Stimulated activated naive CD4-positive, alpha-beta T cell (primary cell): ENCODE results near the gene LIN37.

Experiments
- DNase-seq, 6 experiments: peaks; one replicate each; lab custom pipeline; 2025; lab: John Stamatoyannopoulos, UW

Gene LIN37

GRCh38 chr19:35734889-35735288 is 13.5 kb upstream of the LIN37 start:
- DNase-seq: no peak

- peak in 3 of 6 experiments; percentile 23 to 28 (median 27) for DNase-seq
These were observed 11.2 kb upstream of the LIN37 start for GRCh38 chr19:35736913-35737886.

GRCh38 chr19:35738021-35738886 is 10.1 kb upstream of the LIN37 start:
- DNase-seq: no peak

DNA sequence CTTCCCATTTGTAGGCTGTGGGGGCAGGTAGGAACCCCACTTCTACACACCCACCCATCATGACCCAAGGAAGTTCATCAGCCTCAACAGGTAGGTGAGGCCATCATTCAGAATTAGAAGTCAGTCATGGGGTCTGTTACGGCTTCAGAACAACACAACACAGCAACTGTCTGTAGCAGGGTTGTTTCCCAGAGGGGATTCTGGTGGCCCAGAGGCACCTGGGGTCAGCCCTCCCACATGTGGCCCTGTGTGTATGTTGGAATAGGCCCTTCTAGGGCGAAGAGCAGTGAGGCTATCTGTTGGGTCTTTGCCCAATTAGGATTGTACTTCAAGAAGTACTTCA is 9.5 kb upstream of the LIN37 start:
- no peak for DNase-seq

DNA sequence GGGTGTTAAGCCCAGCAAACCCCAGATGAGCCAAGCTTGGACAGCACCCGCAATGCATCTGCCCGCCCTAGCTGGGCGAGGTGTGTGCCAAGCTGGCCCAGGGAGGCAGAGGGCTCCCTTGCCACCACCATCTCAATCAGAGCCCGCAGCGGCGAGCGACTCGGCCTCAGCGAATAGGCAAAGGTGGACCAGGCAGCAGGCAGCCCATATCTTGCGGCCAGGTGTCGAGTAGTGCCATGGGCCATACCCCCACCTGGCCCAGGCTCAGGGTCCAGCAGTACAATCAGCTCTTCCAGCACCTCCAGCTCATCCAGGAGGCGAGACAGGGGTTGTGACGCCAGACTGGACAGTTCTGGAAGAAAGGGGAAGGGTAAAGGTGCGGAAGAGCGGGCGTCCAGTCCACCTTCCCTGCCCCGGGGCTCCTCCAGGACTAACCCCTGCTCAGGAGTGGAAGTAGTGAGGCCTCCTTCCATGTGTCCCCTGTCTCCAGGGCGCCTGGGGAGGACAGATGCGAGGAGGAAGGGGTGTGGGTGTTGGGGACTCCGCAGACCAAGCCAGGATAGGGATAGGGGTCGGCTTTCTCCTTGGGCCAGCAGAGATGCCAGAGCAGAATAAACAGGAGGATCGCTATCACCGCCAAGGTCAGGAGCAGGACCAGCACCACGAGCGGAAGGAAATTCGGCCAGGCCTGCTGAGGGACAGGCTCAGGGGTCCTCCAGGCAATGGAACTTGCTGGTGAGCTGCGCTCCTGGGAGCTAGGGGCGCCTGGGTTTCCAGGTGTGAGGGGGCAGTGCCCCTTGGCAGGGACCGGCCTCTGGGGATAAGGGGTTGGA is 8.9 kb upstream of the LIN37 start:
- no peak for DNase-seq

GRCh38 chr19:35740108-35740422 is 8.3 kb upstream of the LIN37 start:
- no peak for DNase-seq

DNA sequence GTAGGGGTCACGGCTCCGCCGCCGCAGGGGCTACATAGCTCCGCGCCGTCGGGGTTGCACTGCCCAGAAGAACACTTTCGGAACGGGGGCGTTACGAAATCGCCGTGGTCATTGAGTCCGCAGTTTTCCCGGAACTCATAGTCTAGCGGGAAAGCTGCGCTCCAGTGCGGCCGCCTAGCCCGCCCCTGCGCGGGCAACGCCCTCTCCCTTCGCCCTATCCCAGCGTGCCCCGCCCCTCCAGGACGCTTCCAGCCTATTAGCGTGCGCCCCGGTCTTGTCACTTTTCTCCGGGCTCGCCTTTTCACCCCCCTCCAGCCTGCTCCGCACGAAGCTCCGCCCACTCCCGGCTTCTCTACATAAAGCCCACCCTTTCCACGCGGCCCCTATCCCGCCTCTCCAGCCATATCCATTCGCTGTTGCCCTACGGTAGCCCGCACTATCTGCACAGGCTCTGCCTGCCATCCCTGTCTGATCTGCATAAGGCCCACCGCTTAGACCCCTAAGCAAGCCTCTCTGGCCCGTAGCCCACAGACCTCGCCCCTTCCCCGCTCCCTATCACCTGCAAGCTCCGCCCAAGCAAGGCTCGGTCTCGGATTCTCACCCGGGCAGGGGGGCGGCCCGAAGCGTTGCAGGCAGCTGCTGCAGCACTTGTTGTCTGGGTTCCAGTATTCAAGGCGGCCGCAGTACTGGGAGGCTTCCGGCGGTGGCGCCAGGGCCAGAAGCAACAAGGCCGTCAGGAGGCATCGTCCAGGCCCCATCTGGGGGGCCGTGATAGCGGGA is 7.8 kb upstream of the LIN37 start:
- peak; percentile 89 to 95 (median 91) for DNase-seq

DNA sequence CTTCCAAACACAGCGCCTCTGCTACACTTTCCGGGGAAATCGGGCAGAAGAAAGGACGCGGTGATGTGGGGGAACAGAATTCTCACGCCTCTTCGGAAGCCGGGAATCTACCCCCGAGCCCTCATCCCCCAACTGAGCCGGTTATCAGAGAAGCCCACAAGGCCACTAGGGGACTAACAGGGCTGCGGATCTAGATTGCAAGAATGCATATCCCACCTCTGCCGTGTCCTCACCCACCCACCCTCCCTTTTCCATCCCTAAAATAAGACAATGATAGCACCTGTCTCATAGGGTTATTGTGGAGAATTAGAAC is 7.2 kb upstream of the LIN37 start:
- DNase-seq: peak in 1 of 6 experiments; percentile 64

- peak; percentile 36 to 77 (median 56) for DNase-seq
These were observed 6.2 kb upstream of the LIN37 start, which contains the start of gene IGFLR1 for GRCh38 chr19:35742121-35742724. Gene IGFLR1 (minus strand): TSS chr19:35742452. CDS start chr19:35741180, 1,272 bp downstream.

GRCh38 chr19:35743640-35744429 is 4.5 kb upstream of the LIN37 start:
- DNase-seq: no peak

- peak; percentile 88 to 99 (median 93) for DNase-seq
These were observed 3.7 kb upstream of the LIN37 start for GRCh38 chr19:35744430-35745327.

DNA sequence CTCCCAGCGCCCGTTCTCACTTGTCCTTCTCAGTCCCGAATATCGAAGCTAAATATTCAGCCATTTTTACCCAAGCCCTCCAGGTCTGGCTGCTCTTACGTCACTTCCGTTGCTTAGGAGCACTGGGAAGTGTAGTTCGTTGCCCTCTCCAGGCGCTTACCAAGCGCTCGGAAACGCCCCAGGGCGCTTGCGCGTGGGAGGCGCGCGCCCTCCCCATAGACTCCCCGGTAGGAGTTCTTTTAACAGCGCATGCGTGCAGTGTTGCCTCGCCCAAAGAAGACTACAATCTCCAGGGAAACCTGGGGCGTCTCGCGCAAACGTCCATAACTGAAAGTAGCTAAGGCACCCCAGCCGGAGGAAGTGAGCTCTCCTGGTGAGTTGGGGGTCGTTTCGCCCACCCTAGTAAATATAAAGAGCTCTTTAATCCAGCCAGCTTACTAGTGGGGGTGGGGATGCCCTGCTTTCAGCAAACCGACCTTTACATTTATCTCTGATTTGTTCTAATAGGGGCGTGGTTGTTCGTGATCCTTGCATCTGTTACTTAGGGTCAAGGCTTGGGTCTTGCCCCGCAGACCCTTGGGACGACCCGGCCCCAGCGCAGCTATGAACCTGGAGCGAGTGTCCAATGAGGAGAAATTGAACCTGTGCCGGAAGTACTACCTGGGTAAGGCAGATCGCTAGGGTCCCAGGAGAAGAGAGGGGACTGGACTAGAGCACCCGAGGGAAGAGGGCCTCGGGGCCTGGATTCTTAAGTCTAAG is 2.9 kb upstream of the LIN37 start, which contains the start of the genes PSENEN and U2AF1L4:
Gene PSENEN, plus strand, starts transcription at position 324 of the 759 bp plus-strand sequence. Its CDS starts 280 bp downstream, at position 604.
Gene U2AF1L4, minus strand, starts transcription at position 91 of the 759 bp plus-strand sequence. Its CDS starts 27 bp downstream, at position 64.
- DNase-seq: peak; percentile 89 to 97 (median 96)

- DNase-seq: no peak
These were observed 2.3 kb upstream of the LIN37 start for GRCh38 chr19:35746087-35746462.

DNA sequence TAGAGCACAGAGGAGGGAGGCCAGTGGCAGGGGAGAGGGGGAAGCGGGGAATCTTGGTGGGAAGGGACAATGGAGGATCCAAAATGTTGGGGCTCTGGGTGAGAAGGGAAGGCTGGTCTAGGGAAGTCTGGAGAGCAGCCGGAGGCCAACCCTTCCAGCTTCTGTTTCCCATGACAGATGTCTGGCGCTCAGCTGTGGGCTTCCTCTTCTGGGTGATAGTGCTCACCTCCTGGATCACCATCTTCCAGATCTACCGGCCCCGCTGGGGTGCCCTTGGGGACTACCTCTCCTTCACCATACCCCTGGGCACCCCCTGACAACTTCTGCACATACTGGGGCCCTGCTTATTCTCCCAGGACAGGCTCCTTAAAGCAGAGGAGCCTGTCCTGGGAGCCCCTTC is 1.8 kb upstream of the LIN37 start:
- no peak for DNase-seq

DNA sequence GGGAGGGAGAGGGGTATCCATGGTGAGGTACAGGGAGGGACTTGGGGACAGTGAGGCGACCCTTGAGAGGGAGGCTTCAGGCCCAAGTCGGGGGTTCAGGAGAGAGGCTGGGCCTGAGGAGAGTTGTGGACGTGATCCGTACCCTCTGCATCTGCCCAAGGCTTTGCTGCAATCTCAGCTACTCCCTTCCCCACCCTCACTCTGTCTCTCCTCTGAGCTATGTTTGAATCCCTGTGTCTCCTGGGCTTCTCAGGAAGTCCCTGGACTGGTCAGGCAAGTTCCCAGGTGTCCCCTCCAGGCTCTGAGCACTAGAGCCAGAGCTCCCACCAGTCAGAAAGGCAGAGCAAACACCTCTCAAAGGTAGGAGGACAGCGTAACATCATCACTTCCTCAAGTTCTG is 1.8 kb downstream of the LIN37 start:
- DNase-seq: no peak

GRCh38 chr19:35751839-35752745 is 3.7 kb downstream of the LIN37 start:
- no peak for DNase-seq
